Germinal center (tissue), 1 donor: ENCODE results near the gene RFLNA.
"Not testable (repeated sequence)": the region's sequence is repeated elsewhere in the genome, so short reads cannot be mapped to it uniquely, and the experiment has no call there.

Experiments used
- DNase-seq: peaks from one replicate; pipeline ENCODE4 v3.0.0; 2012; ENCODE audit warnings: mixed read lengths, low spot score

Gene RFLNA

DNA sequence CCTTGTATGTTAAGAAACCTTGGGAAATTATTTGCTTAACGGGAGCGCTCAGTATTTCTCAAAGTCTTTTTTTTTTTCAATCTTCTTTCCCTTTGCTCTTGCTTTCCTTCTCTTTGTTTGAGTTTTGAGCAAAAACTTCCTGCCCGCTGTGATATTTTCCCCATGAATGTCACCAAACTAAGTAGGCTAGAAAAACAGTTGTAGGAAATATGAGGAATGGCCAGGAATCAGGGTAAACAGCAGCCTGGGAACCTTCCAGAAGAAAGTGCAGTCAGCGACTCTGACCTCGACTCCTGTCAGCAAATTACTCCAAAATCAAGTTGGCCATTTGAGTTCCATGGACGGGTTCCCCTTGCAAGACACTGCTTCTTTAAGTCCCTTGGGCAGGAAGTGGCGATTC, 11.6 kb upstream of the RFLNA start:
- DNase-seq = no peak

GRCh38 chr12:124284368-124284767, 10.5 kb upstream of the RFLNA start:
- no peak for DNase-seq

DNA sequence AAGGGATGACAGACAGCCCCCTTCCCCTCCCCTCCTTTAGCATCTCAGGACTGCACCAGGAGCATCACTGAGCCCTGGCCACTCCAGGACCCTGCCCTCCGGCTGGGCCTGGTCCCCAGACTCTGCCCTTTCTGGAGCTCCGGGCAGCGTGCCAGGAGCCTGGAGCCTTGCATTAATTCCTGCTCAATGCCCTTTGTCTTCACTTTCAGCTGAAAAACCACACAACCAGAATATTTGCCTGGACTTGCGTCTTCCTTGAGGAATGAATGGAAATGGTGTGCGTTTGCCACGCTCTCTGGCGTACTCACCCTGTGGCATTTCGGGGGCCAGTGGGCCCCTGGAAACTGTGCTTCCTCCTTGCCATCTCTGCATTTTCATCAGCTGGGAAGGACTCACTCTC, 8.5 kb upstream of the RFLNA start:
- no peak for DNase-seq

GRCh38 chr12:124286971-124287370, 7.9 kb upstream of the RFLNA start:
- DNase-seq = no peak

GRCh38 chr12:124289634-124290600, 5.0 kb upstream of the RFLNA start:
- DNase-seq = no peak

- DNase-seq = no peak
Observed at GRCh38 chr12:124292385-124292784, 2.5 kb upstream of the RFLNA start.

- DNase-seq = no peak
Observed at GRCh38 chr12:124293286-124294003, 1.4 kb upstream of the RFLNA start.

- DNase-seq = no peak
Observed at GRCh38 chr12:124295431-124296058, 652 bp downstream of the RFLNA start.

GRCh38 chr12:124296295-124296915, 1.5 kb downstream of the RFLNA start:
- no peak for DNase-seq

DNA sequence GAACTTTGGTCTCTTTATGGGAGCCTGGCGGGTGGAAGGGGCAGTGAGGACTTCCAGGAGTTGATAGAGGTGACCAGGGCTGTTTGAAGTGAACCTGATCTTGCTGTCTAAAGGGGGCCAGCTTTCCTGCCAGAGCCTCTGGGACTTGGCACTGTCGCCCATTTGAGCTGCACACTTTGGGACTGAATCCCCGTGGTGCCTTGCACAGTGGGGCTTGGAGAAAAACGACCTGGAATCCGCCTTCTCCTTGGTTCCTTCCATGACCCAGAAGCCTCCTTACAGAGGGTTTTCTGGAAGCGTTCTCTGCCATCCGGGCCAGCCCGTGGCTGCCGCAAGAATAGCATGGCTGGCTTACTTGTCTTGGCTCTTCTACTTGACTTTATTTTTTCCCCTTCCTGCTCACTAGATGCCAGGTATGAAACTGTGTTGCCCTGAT, 2.0 kb downstream of the RFLNA start:
- no peak for DNase-seq

GRCh38 chr12:124297389-124297788, 2.5 kb downstream of the RFLNA start:
- no peak for DNase-seq

- no peak for DNase-seq
Observed at GRCh38 chr12:124297856-124298255, 3.0 kb downstream of the RFLNA start.

- DNase-seq = no peak
Observed at GRCh38 chr12:124298685-124299410, 4.0 kb downstream of the RFLNA start.

- no peak for DNase-seq
Observed at GRCh38 chr12:124299628-124300388, 4.9 kb downstream of the RFLNA start.

GRCh38 chr12:124300657-124301056, 5.8 kb downstream of the RFLNA start:
- DNase-seq = not testable (repeated sequence)

DNA sequence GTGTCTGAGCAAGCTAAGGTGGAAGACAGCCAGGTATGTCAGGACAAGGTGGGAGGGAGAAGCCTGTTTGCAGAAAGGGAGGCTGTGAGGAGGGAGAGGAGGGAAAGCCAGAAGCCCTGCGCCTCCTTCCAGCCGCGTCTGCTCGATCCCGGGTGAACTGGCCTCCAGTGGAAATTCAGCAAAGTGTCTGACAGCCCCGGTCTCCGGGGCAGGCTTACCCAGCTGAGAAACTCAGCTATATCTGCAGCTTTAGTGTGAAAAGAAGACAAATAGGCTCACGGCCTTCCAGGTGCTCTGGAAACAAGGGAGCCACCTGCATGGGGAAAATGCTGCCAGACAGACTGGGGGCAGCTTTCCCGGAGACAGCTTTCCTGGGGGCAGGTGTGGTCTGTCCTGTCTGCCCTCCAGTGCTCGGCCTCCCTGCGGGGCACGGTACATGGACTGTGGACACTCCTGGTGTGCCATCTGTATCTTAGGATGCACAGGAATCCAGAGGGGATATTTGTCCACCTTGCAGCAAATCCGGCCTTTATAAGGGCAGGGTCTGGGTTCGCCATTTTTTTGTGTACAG, 6.3 kb downstream of the RFLNA start:
- DNase-seq = no peak

GRCh38 chr12:124302241-124302806, 7.4 kb downstream of the RFLNA start:
- DNase-seq = no peak

DNA sequence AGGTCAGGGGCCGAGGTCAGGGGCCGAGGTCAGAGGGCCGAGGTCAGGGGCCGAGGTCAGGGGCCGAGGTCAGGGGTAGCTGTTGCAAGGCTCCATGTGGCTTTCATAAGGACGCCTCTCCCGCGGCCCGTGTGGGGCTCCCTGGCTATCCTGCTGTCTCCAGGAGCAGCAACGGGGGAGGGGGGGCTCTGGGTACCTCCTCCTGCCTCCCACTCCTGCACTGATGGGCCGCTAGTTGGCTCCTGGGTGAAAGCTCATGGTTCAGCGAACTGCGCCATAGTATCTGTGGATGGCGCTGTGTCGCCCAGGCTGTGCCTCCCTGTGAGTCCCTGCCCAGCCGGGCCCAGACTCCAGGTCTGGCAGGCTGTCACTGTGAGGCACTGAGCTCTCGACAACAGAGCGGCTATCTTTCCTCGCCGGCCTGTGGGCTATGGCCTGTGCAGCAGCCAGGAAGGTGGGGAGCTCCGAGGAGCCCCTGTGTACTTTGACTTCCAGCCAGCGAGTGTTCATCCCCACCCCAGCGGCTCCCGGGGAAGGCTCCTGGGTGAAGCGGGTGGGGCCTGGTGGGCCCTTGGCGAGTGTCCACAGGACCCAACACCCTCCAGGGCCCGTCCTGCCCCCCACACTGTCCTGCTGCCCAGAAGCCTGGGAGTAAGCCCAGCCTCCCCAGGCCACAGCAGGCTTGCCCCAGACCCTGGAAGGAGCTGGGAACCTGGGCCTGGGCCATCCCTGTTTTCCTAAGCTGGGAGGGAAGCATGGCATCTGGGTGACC, 8.1 kb downstream of the RFLNA start:
- DNase-seq = no peak
